Astrocyte of the hippocampus (primary cell): Measurements from ENCODE around the gene GFY.

ENCODE experiments used
- DNase-seq: peaks from one replicate; pipeline ENCODE4 v3.0.0; 2011; ENCODE audit warnings: low read depth, low spot score

GFY gene, protein sequence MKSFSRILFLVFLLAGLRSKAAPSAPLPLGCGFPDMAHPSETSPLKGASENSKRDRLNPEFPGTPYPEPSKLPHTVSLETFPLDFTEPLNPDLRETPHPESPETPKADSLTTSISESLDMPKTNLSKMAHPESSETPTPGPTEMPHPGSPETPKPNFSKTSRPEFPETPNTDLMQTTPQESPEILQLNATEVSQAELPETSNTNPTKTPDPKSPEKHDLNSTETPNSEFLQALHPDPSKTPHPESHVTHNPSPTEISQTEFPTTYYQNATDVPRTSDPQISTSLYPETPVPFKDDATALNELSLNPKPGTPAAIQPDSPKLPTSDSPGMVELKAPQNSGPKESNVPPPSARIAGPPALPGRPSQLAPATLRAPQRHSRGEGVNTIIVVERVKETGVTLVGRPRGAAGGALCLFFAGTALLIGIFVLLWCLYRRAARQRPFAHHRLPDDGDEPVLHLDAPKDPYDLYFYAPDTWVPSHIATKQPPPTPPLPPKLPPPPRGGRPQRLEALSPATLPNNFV

DNA sequence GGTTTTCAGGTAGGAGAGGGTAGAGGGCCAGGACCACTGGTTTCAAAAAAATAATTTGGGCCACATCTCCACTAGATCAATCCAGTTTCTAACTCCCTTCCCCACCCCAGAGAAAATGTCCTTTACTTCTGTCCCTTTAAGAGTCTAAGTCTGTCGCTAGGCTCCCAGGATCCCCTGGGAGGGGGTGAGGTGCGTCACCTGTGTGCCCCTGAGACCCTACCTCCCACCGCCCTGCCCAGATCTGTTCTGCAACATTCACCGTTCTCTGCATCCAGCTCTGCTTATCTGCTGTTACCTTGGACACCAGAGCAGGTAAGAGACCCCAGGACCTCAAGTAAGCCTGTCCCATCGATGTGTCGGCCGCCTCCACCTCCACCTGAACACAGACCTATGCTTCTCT is at the start of gene GFY:
TSS of gene GFY (plus strand) at position 211 of the 400 bp plus-strand sequence. CDS start 1,043 bp downstream, outside the sequence.
- DNase-seq: no peak

DNA sequence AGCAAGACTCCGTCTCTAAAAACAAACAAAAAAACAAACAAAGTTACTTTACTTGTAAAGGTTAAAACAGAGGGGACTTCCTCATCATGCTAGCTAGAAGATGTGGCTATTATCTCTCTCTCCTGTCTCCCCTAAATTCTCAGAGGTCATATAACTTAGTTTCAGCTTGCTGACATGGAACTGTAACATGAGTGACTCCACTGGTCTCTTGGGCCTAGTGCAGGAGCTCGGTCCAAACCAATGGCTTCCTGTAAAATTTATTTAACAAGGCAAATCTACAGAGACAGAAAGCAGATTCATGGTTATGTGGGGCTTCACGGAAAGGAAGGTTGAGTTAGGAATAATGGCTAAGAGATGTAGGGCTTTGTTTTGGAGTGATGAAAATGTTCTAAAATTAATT is 46.7 kb upstream of the GFY start:
- no peak for DNase-seq

DNA sequence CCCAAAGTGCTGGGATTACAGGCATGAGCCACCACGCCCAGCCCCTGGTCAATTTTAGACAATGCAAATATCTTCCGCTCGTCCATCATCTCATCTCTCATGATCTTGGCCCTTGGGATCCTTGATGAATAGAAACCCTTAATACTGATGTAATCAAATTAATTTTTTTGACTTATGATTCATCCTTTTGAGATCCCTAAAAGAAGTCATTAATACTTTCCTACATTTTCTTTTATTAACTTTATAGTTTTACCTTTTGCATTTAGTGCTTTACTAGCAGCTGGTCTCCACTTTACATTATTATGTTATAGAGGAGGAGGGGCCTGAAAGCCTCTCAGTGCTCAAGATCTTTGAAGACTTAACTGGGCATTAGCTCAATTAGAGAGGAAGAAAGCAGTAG is 44.8 kb upstream of the GFY start:
- no peak for DNase-seq

DNA sequence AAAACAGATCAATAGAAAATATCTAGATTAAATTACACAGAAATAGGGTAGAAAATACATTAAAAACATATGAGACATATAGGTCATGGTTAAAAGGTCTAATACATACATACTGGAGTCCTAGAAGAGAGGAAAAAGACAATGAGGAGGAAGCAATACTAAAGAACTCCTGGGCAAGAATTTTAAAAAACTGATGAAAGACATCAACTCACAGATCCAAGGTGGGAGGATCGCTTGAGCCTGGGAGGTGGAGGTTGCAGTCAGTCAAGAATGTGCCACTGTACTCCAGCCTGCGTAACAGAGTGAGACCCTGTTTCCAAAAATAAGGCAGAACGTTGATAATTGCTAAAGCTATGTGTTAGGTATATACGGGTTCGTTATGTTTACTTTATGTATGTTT is 42.5 kb upstream of the GFY start:
- DNase-seq: no peak

DNA sequence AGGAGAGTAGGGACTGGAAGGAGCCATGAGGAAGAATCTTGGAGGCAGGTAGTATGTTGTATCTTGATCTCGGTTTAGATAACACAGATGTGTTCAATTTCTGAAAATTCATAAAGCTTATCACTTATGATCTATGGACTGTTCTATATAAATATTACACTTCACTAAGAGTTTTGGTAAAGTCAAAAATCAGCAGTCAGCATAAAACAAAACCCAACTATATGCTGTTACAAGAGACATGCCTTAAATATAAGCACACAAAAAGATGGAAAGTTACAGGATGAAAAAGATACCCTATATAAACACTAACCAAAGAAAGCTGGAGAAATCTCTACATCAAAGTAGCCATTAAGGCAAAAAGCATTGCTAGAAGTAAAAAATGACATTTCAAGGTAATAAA is 41.6 kb upstream of the GFY start:
- DNase-seq: no peak

DNA sequence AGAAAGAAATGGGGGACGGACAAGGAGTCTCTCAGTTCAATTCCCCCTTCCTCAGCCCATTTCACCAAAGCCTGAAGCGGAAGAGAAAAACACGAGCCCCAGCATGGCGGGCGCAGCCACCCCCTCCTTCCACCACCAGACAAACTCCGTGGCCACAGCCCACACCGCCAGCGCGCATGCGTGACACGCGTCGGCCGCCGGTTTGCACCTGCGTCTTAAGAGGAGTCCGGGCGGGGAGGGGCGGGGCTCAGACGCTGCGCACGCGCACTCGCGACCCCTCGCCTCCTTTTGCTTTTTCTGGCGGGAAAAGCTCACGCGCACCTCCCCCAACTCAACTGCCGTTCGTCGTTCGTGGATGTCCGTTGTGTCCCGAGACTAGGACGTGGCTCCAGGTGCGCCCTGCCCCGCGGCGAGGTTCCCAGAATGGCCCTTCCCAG is 37.2 kb upstream of the GFY start, which contains the start of gene KASH5:
TSS of gene KASH5 (plus strand) at position 314 of the 437 bp plus-strand sequence. CDS start 2,635 bp downstream, outside the sequence.
- DNase-seq: peak; percentile 16

DNA sequence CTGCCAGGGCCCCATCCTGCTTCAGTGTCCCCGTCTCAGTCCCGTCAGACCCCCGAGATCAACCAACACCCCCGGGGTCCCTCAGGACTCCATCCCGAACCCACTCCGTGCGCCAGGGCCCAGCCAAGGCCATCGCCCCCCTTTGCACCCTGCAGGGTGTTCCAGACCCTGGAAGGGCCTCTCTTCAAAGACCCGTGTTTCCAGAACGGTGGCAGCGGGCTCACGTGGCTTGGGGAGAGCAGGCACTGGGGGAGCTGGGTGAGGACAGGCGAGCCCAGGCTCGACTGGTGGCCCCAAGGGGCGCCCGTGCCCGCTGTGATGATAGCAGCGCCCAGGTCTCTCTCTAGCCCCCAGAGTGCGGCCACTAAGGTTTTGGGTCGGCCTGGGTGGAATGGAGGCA is 35.8 kb upstream of the GFY start:
- no peak for DNase-seq

DNA sequence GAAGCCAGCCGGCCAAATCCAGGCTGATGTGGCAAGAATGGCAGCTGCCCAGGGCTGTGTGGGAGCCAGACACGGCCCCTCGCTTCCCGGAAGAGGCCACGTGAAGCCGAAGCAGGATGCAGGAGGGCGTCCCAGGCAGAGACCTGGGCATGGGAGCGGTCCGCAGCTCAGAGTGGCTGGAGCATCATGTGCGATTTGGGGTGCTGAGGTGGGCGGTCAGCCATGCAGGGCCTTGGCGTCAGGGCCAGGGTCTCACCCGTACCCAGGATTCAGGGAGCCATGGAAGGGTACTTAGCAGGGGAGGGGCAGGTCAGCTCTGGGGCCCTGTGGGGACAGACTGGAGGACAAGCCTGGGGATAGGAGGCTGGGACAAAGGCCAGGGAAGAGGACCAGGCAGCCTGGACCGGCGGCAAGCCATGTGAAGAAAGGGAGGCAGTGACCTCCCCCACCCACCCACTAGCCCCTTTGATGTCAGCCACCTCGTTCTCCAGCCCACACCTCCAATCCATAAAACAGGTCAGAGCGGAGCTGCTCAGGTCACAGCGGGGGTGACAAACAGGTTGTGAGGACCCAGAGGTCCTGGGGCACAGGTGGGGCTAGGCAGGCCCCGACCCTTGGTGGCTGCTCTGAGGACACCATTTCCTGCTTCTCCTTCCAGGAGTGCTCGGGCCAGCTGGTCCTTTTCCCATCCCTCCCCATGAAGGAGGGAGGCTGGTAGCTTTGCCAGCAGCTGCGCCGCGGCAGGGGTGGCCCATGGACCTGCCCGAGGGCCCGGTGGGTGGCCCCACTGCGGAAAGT is 34.9 kb upstream of the GFY start:
- no peak for DNase-seq

DNA sequence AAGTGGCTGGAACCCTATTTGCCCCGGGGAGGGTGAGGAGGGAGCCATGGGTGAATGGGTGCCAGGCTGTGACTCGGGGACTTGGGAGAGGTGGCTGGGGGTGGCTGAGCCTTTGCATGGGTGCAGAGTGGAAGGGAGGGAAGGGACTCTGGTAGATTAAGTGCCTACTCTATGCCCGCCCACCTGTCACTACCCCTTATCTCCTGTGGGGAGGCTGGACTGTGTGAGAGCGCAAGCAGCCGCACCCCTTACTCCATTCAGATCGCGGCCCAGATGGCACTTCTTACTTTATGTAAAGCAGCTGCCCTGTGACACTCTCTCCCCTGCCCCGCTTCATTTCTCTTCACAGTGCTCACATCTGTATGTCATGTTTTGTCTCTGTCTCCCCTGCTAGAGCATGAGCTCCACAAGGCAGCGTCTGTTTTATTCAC is 34.2 kb upstream of the GFY start:
- DNase-seq: no peak

DNA sequence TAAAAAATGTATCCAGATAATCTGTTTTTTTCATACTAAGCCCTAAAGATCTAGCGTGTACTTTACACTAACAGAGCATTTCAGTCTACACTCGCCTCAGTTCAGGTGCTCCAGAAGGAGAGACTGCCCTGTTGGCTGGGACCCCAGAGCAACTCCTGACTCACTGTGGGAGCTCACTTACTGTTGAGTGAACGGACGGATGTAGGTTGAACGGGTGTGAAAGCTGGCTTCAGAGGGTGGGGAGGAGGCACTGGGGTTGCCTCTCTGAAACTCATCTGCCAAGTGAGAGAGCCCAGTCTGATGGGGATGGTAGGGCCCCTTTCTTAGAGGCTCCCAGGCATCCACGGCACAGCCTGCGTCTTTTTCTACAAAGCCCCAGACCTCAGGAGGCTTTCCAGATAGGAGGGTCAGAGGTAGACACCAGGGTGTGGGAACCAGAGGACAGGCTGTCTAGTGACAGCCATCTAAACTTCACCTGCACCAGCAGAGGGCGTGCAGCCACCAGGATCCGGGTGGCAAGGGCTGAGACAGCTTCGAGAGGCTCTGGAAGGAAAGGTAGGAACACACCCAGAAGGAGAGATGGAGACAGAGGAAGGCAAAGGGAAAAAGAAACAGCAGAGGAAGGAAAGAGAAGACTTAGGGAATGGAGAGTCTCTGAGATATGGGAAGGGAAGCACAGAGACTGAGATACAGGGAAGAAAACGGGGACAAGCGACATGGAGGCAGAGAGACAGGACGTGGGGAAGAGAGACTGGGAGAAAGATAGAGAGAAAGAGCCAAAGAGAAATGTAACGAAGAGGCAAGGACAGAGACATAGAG is 33.4 kb upstream of the GFY start:
- peak; percentile 87 for DNase-seq

DNA sequence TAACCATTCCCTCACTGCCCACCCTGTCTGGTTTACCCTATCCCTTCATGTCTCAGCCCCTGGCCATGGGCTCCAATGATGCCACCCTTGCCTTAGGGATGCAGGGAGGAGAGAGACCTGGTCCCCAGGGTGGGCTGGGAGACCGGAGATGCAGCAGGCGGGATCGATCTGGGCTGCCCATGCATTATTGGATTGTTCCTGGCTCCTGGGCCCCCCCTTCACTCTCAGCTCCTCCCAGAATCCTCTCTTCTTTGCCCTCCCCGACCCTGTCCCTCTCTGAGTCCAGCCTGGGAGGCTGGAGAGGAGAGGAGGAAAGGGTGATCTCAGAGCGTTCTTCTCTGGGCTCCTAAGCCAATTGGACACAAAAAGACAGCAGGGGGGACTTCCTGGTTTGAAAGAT is 31.3 kb upstream of the GFY start:
- DNase-seq: no peak

DNA sequence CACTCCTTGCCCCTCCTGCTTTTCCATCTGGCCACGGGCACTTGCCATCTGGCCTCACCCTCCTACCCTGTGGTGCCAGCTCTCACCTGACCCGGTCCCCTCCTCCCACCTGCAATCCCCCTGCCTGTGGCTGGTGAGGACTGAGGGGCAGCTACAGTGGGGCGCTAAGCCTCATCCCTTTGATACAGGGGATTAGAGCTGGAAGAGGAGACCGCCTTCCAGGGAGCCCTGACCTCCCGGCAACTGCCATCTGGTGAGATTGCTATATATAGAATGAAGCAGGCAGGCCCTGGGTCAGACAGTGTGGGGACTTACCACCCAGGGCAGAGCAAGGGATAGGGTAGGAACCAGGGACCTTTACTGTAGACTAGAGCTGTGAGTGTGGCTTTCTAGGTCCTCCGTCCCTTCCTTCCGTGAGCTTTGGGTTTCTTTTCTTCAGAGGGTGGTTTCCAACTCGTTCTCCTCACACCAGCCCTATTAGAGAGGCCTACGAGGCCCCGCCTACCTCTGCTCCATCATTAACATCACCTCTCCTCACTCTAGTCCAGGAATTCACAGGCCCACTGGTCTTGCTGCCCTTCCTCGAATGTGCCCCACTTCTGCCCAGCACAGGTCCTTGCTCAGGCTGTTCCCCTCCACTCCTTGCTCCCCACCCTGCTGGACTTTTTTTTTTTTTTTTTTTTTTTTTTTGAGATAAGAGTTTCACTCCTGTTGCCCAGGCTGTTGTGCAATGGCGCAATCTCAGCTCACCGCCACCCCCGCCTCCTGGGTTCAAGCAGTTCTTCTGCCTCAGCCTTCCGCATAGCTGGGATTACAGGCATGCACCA is 29.4 kb upstream of the GFY start:
- DNase-seq: no peak

DNA sequence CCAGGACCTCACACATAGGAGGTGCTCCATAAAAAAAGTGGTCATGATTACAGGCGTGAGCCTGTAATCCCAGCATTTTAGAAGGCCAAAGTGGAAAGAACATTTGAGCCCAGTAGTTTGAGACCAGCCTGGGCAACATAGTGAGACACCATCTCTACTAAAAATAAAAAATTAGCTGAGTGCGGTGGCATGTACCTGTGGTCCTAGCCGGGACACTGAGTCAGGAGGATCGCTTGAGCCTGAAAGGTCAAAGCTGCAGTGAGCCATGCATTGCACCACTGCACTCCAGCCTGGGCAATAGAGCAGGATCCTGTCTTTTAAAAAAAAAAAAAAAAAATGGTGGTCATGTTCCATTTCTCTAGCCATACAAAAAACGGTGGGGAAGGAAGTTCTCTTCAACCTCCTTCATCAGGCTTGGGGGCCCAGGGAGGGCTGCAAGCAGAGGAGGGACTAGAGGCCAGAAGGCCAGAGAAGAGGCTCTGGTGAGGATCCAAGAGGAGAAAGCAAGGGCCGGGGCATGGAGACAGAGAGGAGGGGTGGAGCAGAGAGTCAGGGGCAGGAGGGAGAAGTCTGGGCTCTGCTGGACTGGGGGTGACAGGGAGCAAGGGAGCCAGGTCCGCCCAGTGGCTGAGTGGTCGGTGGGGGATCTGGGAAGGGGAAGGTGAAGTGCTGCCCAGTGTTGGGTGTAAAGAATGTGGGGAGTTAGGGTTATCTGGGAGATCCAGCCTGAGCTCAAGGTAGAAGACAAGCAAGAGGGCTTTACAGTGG is 28.3 kb upstream of the GFY start:
- DNase-seq: no peak

DNA sequence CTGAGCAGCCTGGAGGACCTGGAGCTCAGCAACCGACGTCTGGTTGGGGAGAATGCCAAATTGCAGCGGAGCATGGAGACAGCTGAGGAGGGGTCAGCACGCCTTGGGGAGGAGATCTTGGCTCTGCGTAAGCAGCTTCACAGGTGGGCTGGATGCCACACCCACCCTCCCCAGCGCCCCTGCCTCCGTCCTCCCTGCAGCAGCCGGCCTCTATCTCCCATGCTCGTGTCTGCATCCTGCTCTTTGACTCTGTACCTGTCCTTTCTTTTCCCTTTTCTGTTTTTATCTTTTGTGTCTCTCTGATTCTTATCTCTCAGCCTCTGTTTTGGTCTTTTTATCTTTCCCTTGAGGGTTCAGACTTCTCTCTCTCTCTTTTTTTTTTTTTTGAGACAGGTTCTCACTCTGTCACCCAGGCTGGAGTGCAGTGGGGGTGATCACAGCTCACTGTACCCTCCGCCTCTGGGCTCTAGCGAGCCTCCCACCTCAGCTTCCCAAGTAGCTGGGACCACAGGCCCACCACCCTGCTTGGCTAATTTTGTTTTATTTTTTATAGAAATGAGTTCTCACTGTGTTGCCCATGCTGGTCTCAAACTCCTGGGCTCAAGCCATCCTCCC is 27.1 kb upstream of the GFY start:
- no peak for DNase-seq

DNA sequence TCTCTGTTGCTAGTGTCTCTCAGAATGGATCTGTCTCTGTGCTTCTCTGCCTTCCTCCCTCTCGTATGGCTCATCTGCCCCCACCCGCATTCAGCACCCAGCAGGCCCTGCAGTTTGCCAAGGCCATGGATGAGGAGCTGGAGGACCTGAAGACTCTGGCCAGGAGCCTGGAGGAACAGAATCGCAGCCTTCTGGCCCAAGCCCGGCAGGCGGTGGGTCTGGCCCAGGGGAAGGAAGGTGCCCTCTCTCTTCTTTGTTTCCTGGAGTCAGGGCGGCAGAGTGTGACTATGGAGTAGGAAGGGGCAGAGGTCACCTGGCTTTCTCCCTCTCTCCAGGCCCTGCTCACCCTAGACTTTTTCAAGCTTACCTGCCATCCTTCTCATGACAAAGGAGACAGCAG is 26.3 kb upstream of the GFY start:
- no peak for DNase-seq

DNA sequence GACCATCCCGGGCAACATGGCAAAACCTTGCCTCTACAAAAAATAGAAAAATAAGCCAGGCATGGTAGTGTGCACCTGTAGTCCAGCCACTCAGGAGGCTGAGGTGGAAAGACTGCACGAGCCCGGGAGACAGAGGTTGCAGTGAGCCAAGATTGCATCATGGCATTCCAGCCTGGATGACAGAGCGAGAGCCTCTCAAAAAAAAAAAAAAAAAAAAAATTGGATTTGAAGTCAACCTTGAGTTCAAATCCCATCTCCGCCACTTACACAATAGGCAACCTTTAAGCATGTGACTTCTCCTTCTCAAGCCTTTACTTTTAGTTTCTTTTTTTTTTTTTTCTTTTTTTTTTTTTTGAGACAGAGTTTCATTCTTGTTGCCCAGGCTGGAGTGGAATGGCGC is 25.2 kb upstream of the GFY start:
- DNase-seq: no peak

DNA sequence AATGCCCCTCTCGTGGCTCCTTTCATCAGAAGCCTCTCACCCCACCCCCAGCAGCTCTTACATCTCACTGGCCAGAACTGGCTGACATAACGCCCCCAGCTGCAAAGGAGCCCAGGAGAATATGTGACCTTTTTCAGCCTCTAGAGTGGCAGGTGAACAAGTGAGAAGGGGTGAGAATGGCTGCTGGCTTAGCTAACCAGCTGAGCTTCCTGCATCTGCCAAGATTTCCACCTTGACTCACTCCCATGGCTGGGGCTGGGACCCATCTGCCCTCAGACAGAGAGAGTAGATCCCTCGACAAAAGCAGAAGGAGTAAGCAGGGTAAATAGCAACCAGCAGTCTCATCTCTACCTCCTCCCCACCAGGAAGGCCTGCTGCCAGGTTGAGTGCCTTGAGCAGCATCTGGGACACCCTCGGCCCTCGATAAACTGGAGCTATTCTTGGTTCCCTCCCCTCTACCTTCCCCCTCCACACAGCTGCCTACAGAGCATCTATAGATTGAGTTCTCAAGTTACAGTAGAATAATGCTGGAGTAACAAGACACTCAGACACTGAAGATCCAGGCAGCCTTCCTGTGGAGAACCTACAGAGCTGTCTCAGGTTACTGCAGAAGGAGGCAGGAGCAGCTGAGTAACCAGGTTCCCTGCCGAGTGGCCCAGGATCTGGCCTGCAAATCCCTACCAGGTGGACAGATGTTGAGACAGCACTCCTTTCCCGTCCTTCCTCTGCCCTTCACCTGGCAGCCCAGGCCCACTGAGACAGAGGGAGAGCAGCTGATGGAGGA is 21.6 kb upstream of the GFY start:
- DNase-seq: no peak

DNA sequence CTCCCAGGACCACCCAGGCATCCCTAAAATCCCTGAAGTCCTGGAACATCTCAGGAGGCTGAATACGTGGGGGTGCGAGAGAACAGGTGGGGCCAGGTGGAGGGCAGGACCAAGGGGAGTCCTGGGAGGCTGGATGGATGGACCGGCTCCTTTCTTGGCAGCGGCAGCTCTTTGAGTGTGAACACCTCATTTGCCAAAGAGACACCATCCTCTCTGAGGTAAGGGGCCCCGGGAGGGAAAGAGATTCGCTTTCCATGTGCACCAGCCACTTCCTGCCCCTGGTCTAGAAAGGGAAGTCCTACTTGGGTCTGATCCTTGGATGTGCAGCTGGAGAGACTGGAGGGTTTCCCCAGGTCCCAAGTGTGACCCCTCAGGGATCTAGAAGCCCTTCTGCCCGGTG is 18.1 kb upstream of the GFY start:
- no peak for DNase-seq

DNA sequence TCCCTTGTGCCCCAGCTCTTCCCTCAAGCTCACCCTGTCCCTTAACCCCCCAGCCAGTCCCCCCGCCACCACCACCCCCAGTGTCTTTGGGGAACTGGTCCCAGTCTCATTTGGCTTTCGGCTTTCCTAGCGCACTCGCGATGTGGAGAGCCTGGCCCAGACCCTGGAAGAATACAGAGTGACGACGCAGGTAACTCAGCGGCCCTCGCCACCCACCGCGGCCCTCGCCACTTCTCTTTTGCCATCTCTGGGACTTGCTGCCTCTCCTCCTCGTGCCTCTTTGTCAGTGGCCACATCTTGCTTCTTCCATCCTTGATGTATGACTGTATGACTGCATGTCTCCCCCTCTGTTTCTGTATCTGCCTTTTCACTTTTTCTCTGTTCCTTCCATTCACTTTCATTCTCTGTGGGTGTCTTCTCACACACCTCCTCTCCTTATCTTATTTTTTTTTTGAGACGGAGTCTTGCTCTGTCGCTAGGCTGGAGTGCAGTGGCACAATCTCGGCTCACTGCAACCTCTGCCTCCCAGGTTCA is 17.6 kb upstream of the GFY start:
- no peak for DNase-seq
